VCaP (cell line): Measurements from ENCODE around the gene ICAM3.

Source experiments
- H3K27ac ChIP-seq: fragments of 450-650 bp; 2 replicates; pipeline ENCODE4 v1.5.1; 2017
- CTCF ChIP-seq: fragments of 450-650 bp; conservative IDR thresholded peaks from 2 replicates; pipeline ENCODE4 v1.5.1; 2017; ENCODE audit warnings: mild to moderate bottlenecking, moderate library complexity

Gene ICAM3

GRCh38 chr19:10332158-10332964 is 7.1 kb downstream of the ICAM3 start:
- H3K27ac ChIP-seq, result peak overlapping the region; percentile 77
- no peak for TF ChIP-seq CTCF

GRCh38 chr19:10329555-10329954 is 9.9 kb downstream of the ICAM3 start:
- no peak for TF ChIP-seq CTCF
- H3K27ac ChIP-seq, result no peak overlapping the region

DNA sequence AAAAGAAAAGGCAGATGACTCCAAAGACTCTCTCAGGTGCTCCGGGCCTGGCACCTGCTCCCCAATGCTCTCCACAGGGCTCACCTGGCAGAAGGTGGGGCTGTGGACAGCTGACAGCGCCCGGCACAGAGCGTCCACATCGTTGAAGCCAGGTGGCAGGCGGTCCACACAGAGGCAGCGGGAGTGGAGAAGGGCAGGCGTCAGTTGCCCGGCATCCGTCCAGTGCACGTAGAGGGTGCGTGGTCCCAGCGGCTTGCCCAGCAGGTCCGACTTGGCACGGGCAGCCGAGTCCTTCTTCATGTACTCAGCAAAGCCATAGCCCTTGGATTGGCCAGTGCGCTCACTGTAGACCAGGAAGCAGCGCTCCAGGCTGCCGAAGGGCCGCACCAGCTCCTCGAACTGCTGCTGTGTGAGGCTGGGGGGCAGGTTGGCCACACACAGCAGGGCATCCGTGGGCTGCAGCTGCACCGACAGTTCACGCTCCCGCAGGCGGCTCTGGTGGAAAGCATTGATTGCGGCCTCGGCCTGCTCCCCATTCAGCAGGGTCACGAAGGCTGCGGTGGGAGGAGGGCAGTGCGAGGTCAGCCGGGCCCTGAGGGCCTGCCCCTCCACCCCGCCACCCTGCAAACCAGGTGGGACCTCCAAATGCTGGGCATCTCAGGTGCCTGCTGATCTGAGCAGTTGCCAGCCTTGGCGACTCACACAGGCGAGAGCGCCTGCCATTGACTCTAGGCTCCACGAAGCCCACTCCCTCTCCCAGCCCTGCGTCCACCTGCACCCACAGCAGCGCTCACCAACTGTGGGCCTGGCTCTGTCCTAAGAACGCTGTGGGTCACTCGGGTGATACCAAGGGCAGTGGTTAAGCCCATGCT is 10.6 kb downstream of the ICAM3 start:
- TF ChIP-seq CTCF, result no peak
- no peak overlapping the region for H3K27ac ChIP-seq

DNA sequence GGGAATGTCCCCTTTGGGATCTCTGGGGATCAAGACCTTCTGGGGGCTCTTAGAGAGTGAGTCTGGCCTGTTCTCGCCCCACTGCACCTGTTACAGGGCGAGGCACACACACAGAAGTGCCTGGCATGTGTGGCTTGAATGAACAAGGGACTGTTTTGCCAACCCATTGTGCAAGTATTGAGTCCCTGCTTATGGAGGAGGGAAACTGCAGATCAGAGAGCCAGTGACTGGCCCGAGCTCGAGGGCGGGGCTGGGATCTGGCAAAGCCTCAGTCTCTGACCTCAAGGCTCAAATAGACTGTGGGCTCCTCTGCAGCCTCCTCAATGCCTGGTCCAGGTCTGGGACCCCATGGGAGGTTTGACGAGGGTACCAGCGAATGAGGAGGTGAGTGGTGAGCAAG is 11.6 kb downstream of the ICAM3 start:
- no peak for TF ChIP-seq CTCF
- H3K27ac ChIP-seq, result no peak overlapping the region

GRCh38 chr19:10325732-10326131 is 13.7 kb downstream of the ICAM3 start:
- no peak overlapping the region for H3K27ac ChIP-seq
- no peak for TF ChIP-seq CTCF

DNA sequence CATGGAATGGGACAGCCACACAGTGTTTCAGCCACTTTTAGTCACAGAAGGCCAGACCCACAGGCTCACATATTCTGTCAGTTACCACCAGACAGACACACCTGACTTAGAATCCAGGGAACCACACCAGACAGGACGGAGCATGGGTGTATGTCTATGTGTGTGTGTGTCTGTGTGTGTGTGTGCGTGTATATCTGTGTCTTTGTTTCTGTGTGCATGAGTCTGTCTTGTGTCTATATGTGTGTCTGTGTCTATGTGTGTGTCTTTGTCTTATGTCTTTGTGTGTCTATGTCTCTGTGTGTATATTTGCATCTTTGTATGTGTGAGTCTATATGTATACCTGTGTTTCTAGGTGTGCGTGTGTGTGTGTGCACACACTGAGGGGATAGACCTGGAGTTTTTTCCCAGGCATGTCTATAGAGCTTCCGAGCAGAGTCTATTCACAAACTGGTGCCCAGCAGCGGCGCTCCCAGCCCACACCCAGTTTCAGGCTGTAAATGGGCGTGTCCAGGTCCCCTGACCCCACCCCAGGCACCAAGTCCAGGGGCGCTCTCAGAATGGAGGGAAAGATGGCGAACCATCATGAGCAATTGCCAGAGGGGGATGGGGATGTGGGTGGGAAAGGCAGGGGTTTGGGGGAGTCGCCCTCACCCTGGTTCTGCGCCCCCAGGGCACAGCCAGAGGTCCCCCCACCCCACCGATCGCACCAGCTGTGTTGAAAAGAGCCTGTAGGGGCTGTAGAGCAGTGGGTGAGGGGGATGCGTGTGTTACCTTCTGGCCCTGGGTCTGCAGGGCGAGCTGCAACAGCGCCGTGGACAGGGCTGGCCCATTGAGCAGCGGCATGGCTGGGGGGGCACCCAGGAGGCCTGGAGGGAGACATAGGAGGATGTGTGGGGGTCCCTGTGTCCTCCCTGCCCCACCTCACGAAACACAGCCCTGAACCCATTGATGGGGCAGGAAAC is 17.3 kb downstream of the ICAM3 start:
- no peak for TF ChIP-seq CTCF
- no peak overlapping the region for H3K27ac ChIP-seq
